Adrenal gland (tissue), 5 donors: ENCODE measurements around the gene FBXO24.

Experiments
- POLR2A ChIP-seq, 2 donors: fragments of 450-650 bp; IDR thresholded peaks; one replicate each; pipeline ENCODE4 v1.6.1; 2017; ENCODE audit warnings: antibody characterized with exemption in 2 of 2, mild to moderate bottlenecking in 2 of 2, moderate library complexity in 1 of 2
- TF ChIP-seq, protein P1 (sequence below), 6 experiments: fragments of 450-650 bp in 4 of 6; fragments of 200-600 bp in 2 of 6; sonication (generic) in 1 of 6; IDR thresholded peaks; 1 replicate in 5 of 6; 2 replicates in 1 of 6; pipeline versions ENCODE4 v1.5.1 to v1.8.0; 2016 to 2021; ENCODE audit warnings: antibody characterized with exemption in 6 of 6, mild to moderate bottlenecking in 2 of 6, moderate library complexity in 1 of 6
- donor health status: DM: no; HTN: no; CAD: no.

DNA sequence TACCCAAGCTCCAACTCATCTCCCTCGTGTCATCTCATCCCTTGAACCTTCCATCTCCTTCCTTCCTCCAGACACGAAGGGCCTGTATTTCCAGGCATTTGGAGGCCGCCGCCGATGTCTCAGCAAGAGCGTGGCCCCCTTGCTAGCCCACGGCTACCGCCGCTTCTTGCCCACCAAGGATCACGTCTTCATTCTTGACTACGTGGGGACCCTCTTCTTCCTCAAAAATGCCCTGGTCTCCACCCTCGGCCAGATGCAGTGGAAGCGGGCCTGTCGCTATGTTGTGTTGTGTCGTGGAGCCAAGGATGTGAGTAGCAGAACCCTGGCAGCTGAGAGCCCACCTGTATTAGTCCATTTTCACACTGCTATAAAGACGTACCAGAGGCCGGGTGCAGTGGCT, 5.5 kb downstream of the FBXO24 start:
- TF ChIP-seq, protein P1, sequence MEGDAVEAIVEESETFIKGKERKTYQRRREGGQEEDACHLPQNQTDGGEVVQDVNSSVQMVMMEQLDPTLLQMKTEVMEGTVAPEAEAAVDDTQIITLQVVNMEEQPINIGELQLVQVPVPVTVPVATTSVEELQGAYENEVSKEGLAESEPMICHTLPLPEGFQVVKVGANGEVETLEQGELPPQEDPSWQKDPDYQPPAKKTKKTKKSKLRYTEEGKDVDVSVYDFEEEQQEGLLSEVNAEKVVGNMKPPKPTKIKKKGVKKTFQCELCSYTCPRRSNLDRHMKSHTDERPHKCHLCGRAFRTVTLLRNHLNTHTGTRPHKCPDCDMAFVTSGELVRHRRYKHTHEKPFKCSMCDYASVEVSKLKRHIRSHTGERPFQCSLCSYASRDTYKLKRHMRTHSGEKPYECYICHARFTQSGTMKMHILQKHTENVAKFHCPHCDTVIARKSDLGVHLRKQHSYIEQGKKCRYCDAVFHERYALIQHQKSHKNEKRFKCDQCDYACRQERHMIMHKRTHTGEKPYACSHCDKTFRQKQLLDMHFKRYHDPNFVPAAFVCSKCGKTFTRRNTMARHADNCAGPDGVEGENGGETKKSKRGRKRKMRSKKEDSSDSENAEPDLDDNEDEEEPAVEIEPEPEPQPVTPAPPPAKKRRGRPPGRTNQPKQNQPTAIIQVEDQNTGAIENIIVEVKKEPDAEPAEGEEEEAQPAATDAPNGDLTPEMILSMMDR (IDR thresholded peaks at IDR 0.05): no peak
- no peak for TF ChIP-seq POLR2A (IDR thresholded peaks at IDR 0.05)
